ENCODE data around the gene KIAA0513. TPM values are rescaled to one million over a fixed set of nuclear protein-coding genes. Genes with fewer than 3 reads are reported as not detected.

Gene KIAA0513
- total and polyA plus RNA-seq, 10 of the 15 experiments (the other 5 are each of a cell fraction or from before 2014, with no cell fraction given): 0.14 to 5.8 (median 2.0) TPM

DNA sequence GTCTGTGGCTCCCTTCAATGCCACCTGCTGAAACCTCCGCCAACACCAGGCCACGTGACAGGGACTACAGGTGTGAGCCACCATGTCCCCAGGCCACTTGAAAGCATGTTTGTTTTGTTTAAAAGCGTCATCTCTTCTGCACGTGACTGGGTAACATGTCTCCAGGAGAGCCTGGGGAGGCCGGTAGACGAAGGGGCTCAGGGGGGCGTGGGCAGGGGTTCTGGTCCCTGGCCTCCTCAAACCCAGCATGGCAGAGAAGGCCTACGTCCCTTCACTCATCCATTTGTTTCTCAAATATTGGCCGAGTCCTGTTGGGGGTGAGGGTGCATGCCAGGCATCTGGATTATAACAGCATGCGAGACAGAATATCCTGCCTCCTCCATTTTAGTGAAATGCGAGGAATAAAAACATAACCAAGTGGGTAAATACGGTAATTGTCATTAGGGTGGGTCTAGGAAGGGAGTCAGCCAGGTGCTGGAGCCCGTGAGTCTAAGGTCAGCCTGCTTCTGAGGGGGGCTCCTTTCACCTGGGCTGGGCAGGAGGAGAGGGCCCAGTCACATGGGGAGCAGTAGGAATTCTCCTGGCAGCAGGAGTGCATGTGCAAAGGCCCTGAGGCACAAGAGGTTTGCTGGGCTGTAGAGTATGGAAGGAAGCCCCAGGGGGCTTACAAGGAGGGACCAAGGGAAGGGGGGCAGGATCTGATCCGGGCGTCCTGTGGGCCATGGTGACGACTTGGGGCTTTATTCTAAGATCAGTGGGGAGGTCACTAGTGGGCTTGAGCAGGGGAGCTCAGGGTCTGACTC, 111.4 kb downstream of the KIAA0513 start:
- RAD21 ChIA-PET (ENCODE audit: unreplicated experiment): interaction anchor here (1.8 kb wide), 1 partner anchor 9 kb away, joined by 5 read pairs; no protein-coding TSS in a partner anchor
- Histone ChIP-seq H3K4me2 (ENCODE audit: control insufficient read depth, insufficient read depth) (no peak overlapping the region), H4K20me1 (ENCODE audit: control insufficient read depth, insufficient read depth) (no peaks in the 10 kb centered on the region), H3K9ac (ENCODE audit: control insufficient read depth, insufficient read depth, low read length) (no peak overlapping the region), H3K27ac (ENCODE audit: control insufficient read depth, insufficient read depth) (no peak overlapping the region), H3K9me3 (replicated peaks; ENCODE audit: control insufficient read depth, insufficient read depth, low read length) (no peaks in the 10 kb centered on the region; the same call in 2 of the 3 replicates), H2AFZ (ENCODE audit: control insufficient read depth, low read depth, low read length) (no peak overlapping the region), H3K79me2 (ENCODE audit: control insufficient read depth, insufficient read depth, low read length) (no peaks in the 10 kb centered on the region), H3K4me3 (no peak overlapping the region), H3K27me3 (replicated peaks in 1 of 2; ENCODE audit: control insufficient read depth in 2 of 2, insufficient read depth in 2 of 2, low read length in 1 of 2) (no peaks in the 10 kb centered on the region), H3K4me1 (ENCODE audit: control insufficient read depth, insufficient read depth, low read length) (peaks cover 26% of the 10 kb centered on the region), H3K36me3 (ENCODE audit: control insufficient read depth in 2 of 2, insufficient read depth in 2 of 2, low read length in 1 of 2) (no peaks in the 10 kb centered on the region)
- FAIRE-seq: no peak
- SMC1A ChIA-PET (ENCODE audit: uncharacterized antibody, unreplicated experiment): interaction anchor here (1.6 kb wide), 1 partner anchor 14 kb away, joined by 8 read pairs; no protein-coding TSS in a partner anchor
- DNase-seq (ENCODE audit: low read depth, low spot score): no peak
- in situ Hi-C loops (cut with MboI): no loop called here
- CTCF ChIA-PET: interaction anchor here (1.2 to 1.4 kb wide), 3 partner anchors 13 to 170 kb away, joined by 3 to 4 read pairs (median 3); no protein-coding TSS in a partner anchor
- TF ChIP-seq, protein P1, sequence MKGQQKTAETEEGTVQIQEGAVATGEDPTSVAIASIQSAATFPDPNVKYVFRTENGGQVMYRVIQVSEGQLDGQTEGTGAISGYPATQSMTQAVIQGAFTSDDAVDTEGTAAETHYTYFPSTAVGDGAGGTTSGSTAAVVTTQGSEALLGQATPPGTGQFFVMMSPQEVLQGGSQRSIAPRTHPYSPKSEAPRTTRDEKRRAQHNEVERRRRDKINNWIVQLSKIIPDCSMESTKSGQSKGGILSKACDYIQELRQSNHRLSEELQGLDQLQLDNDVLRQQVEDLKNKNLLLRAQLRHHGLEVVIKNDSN (IDR thresholded peaks at IDR 0.05; ENCODE audit: borderline replicate concordance, extremely low read length, insufficient read depth, low read depth, low read length): peak; percentile 3
- TF ChIP-seq FOS (IDR thresholded peaks at IDR 0.05; ENCODE audit: borderline replicate concordance, extremely low read depth, insufficient read length): no peak
- TF ChIP-seq MEF2A (IDR thresholded peaks at IDR 0.05; ENCODE audit: insufficient read depth, low read depth, low read length): no peak
- TF ChIP-seq SIX5 (IDR thresholded peaks at IDR 0.05; ENCODE audit: low read depth, low read length, severe bottlenecking): no peak
- TF ChIP-seq BHLHE40 (IDR thresholded peaks at IDR 0.05; ENCODE audit: borderline replicate concordance in 1 of 2, low read depth in 2 of 2, low read length in 1 of 2): peak in 1 of 2 experiments; percentile 50; a peak in 2 of 4 replicates
- WGBS (ENCODE audit: insufficient coverage, insufficient replicate concordance, low lambda C conversion rate, missing lambda C conversion rate): 56% methylated on average over 16 of the region's 16 CpGs
- POLR2A ChIA-PET: no interaction called here
- intact Hi-C loops (cut with micrococcal nuclease; ENCODE audit: unreplicated experiment): loop anchor here (5.0 kb wide), 1 partner anchor 88 kb away; no protein-coding TSS in a partner anchor
- no peak for ATAC-seq
- BruUV-seq (replicated peaks): no TSS peak

Data from GM12878 (cell line).